H1 (cell line): ENCODE results near the gene MKNK2. TPM values are rescaled to one million over a fixed set of nuclear protein-coding genes. Genes with fewer than 3 reads are reported as not detected.

ENCODE experiments used
- CTCF ChIP-seq, 3 experiments: IDR thresholded peaks; 1 replicate in 2 of 3; 2 replicates in 1 of 3; pipeline versions ENCODE4 v1.5.1 to v1.6.1; 2011; ENCODE audit warnings: low read length in 3 of 3, mild to moderate bottlenecking in 3 of 3, inconsistent platforms in 2 of 3, low read depth in 1 of 3, moderate library complexity in 1 of 3; ENCODE audit not compliant: insufficient read depth in 1 of 3; ENCODE audit errors: control extremely low read depth in 1 of 3
- RXRA ChIP-seq: IDR thresholded peaks from 2 replicates; pipeline ENCODE4 v1.6.1; 2011; ENCODE audit warnings: low read depth, mild to moderate bottlenecking, low read length, moderate library complexity; ENCODE audit not compliant: insufficient read depth
- polyA plus RNA-seq, 7 experiments: library from polyadenylated mRNA; depleted of rRNA in 3 of 7; stranded (reverse) in 5 of 7; unstranded in 2 of 7; fragments of >200 nt in 5 of 7; fragments of 200-250 nt in 2 of 7; gene quantifications; 1 replicate in 5 of 7; 2 replicates in 1 of 7; 4 replicates in 1 of 7; pipeline versions ENCODE4 v1.2.1 to v1.2.3, GENCODE V29; 2011 to 2013; ENCODE audit warnings: missing spikeins in 2 of 7, mixed read lengths in 2 of 7
- total RNA-seq: library from RNA; stranded (reverse); fragmentation: NEBNext Ultra II Directional; extraction: Animal tissue kit (Norgen Biotek cat#: 25700); gene quantifications from 2 replicates; pipeline ENCODE4 v1.2.1, GENCODE V29; 2021

MKNK2 gene
- total and polyA plus RNA-seq, 2 of the 8 experiments (the other 6 are each of a cell fraction or from before 2014, with no cell fraction given), result 163 to 166 TPM

DNA sequence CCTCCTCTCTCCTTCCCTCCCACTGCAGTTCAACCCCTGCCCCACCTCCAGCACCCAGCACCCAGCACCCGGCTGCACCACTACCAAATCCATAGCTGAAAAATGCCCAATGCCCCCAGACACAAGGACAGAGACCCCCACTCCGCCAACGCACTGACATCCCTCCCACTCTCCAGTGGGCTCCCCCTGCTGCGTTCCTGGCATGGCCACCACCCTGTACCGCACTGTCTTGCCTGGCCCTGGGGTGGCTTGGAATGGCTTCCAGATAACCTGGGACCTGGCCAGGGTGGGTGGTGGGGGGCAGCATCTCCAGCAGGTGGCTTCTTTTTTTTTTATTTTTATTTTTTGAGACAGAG lies 5.8 kb upstream of the MKNK2 start (continued):
- TF ChIP-seq RXRA, result no peak
- TF ChIP-seq CTCF (IDR thresholded peaks at IDR 0.05; ENCODE audit: control extremely low read depth in 1 of 3, insufficient read depth in 1 of 3, low read depth in 1 of 3, low read length in 3 of 3), result no peak
